IMR-90 (cell line): ENCODE measurements around the gene MYT1. TPM values are rescaled to one million over a fixed set of nuclear protein-coding genes. Genes with fewer than 3 reads are reported as not detected.

Source experiments
- ATAC-seq: fragments of 200-7000 bp; cut with Tn5 transposase; 2 replicates; pipeline ENCODE4 v1.9.1; 2020; ENCODE audit warnings: low read depth, mild to moderate bottlenecking, moderate library complexity
- BruUV-seq: library from RNA; stranded (reverse); fragments of 400-500 nt; replicated peaks from 2 replicates; lab custom pipeline; 2021; lab: Mats Ljungman, UMichigan
- CTCF ChIA-PET: fragments of 300-600 bp; formaldehyde crosslinking; extraction: SDS; loops from one replicate; lab custom pipeline; 2021; ENCODE audit warnings: antibody characterized with exemption; lab: Yijun Ruan, JAX
- POLR2A ChIA-PET: fragments of 300-600 bp; sonication (Branson Sonifier 250); formaldehyde crosslinking; loops from one replicate; lab custom pipeline; 2022; ENCODE audit warnings: antibody characterized with exemption; ENCODE audit not compliant: unreplicated experiment; lab: Charles Lee
- DNase-seq: peaks from one replicate; pipeline ENCODE4 v3.0.0; 2013
- H2AFZ ChIP-seq: replicated peaks from 2 replicates; pipeline ENCODE3; 2013; ENCODE audit warnings: low read length, mild to moderate bottlenecking; ENCODE audit not compliant: poor library complexity
- H2AK5ac ChIP-seq: 2 replicates; pipeline ENCODE4 v1.6.1; 2013; ENCODE audit warnings: low read depth, low read length, inconsistent platforms
- H2AK9ac ChIP-seq: replicated peaks from 2 replicates; pipeline ENCODE3; 2013; ENCODE audit warnings: mild to moderate bottlenecking, low read depth, low read length, moderate library complexity; ENCODE audit not compliant: poor library complexity
- H2BK120ac ChIP-seq: 2 replicates; pipeline ENCODE4 v1.6.1; 2013; ENCODE audit warnings: low read depth, low read length, inconsistent platforms
- H2BK15ac ChIP-seq: 3 replicates; pipeline ENCODE4 v1.6.1; 2013; ENCODE audit warnings: low read depth, low read length, inconsistent platforms
- H2BK20ac ChIP-seq: 2 replicates; pipeline ENCODE4 v1.6.1; 2013; ENCODE audit warnings: low read depth, mild to moderate bottlenecking, inconsistent platforms, low read length, moderate library complexity
- H2BK5ac ChIP-seq: 2 replicates; pipeline ENCODE4 v1.6.1; 2013; ENCODE audit warnings: mild to moderate bottlenecking, low read depth, low read length, inconsistent platforms; ENCODE audit not compliant: poor library complexity, severe bottlenecking
- H3K14ac ChIP-seq: replicated peaks from 2 replicates; pipeline ENCODE4 v1.6.1; 2013; ENCODE audit warnings: low read depth, low read length, inconsistent platforms
- H3K18ac ChIP-seq: 2 replicates; pipeline ENCODE4 v1.6.1; 2013; ENCODE audit warnings: low read depth, low read length, control low read depth
- H3K23ac ChIP-seq: 2 replicates; pipeline ENCODE4 v1.6.1; 2013; ENCODE audit warnings: low read depth, low read length, inconsistent platforms
- H3K27ac ChIP-seq: 2 replicates; pipeline ENCODE4 v1.5.1; 2013; ENCODE audit warnings: mild to moderate bottlenecking, control low read depth, low read length; ENCODE audit not compliant: insufficient read depth
- H3K27me3 ChIP-seq: 2 replicates; pipeline ENCODE4 v1.6.1; 2013; ENCODE audit warnings: low read length; ENCODE audit not compliant: control insufficient read depth, insufficient read depth
- H3K36me3 ChIP-seq: 2 replicates; pipeline ENCODE4 v1.6.1; 2013; ENCODE audit warnings: low read length, mixed read lengths; ENCODE audit not compliant: control insufficient read depth, insufficient read depth
- H3K4ac ChIP-seq: 2 replicates; pipeline ENCODE4 v1.6.1; 2013; ENCODE audit warnings: low read depth, low read length, inconsistent platforms
- H3K4me1 ChIP-seq: 2 replicates; pipeline ENCODE4 v1.6.1; 2013; ENCODE audit warnings: low read length, mixed read lengths; ENCODE audit not compliant: control insufficient read depth, insufficient read depth
- H3K4me2 ChIP-seq: 2 replicates; pipeline ENCODE4 v1.6.1; 2013; ENCODE audit warnings: low read depth, mild to moderate bottlenecking, control low read depth, low read length, moderate library complexity
- H3K4me3 ChIP-seq: 2 replicates; pipeline ENCODE4 v1.5.1; 2013; ENCODE audit warnings: low read depth, mild to moderate bottlenecking, control low read depth, low read length, moderate library complexity; ENCODE audit not compliant: insufficient read depth
- H3K56ac ChIP-seq: 2 replicates; pipeline ENCODE4 v1.6.1; 2013; ENCODE audit warnings: low read length, inconsistent platforms; ENCODE audit not compliant: insufficient read depth; ENCODE audit errors: extremely low read depth
- H3K79me1 ChIP-seq, 2 experiments: 2 replicates each; pipeline ENCODE4 v1.6.1; 2013; ENCODE audit warnings: low read length in 2 of 2, inconsistent platforms in 1 of 2, low read depth in 1 of 2
- H3K9ac ChIP-seq: 2 replicates; pipeline ENCODE4 v1.6.1; 2013; ENCODE audit warnings: low read depth, low read length, control low read depth
- H3K9me1 ChIP-seq: 2 replicates; pipeline ENCODE4 v1.6.1; 2013; ENCODE audit warnings: low read length, inconsistent platforms; ENCODE audit not compliant: insufficient read depth
- H3K9me3 ChIP-seq: 2 replicates; pipeline ENCODE4 v1.6.1; 2013; ENCODE audit warnings: low read length; ENCODE audit not compliant: control insufficient read depth, insufficient read depth
- H4K20me1 ChIP-seq: 2 replicates; pipeline ENCODE4 v1.6.1; 2013; ENCODE audit warnings: low read length, inconsistent platforms; ENCODE audit not compliant: insufficient read depth
- H4K5ac ChIP-seq: 2 replicates; pipeline ENCODE4 v1.6.1; 2013; ENCODE audit warnings: mild to moderate bottlenecking, low read depth, low read length, control low read depth
- H4K8ac ChIP-seq, 2 experiments: 2 replicates each; pipeline ENCODE4 v1.6.1; 2013; ENCODE audit warnings: low read depth in 2 of 2, low read length in 2 of 2, control low read depth in 1 of 2, inconsistent platforms in 1 of 2
- H4K91ac ChIP-seq: 2 replicates; pipeline ENCODE4 v1.6.1; 2013; ENCODE audit warnings: low read depth, low read length, inconsistent platforms; ENCODE audit not compliant: insufficient read depth
- CTCF ChIP-seq: conservative IDR thresholded peaks from 2 replicates; pipeline ENCODE4 v1.5.1; 2012; ENCODE audit warnings: mild to moderate bottlenecking, low read depth, low read length, improper control_type of control experiment
- WGBS, 2 experiments: methylation state at CpG; one replicate each; pipeline versions ENCODE4 v1.1.5 to v1.1.7; 2013; ENCODE audit warnings: missing lambda C conversion rate in 2 of 2; ENCODE audit not compliant: insufficient read length in 1 of 2; ENCODE audit errors: extremely low coverage in 2 of 2; 5-methylcytosine and 5-hydroxymethylcytosine counted together
- dilution Hi-C: fragments of 300-500 bp; cut with HindIII; formaldehyde crosslinking; loops from one replicate; pipeline ENCODE4 v1.14.3; 2018; ENCODE audit warnings: low sequenced_read_pairs; ENCODE audit not compliant: unreplicated experiment
- in situ Hi-C: fragments of 300-500 bp; cut with MboI; formaldehyde crosslinking; loops from 3 replicates; pipeline ENCODE4 v1.14.3; 2019; ENCODE audit warnings: low sequenced_read_pairs, inconsistent platforms, mixed read lengths
- intact Hi-C: fragments of 100-400 bp; cut with micrococcal nuclease; formaldehyde crosslinking; loops from 2 replicates; pipeline ENCODE4 v1.10.0; 2022
- polyA plus RNA-seq, 3 experiments: library from polyadenylated mRNA; depleted of rRNA; stranded (reverse); fragments of >200 nt; gene quantifications; 2 replicates each; pipeline ENCODE4 v1.2.3, GENCODE V29; 2012; ENCODE audit warnings: low replicate concordance in 1 of 3
- total RNA-seq: library from RNA; depleted of rRNA; stranded (reverse); fragments of >200 nt; gene quantifications from 2 replicates; pipeline ENCODE4 v1.2.3, GENCODE V29; 2012

Gene MYT1
- total and polyA plus RNA-seq, 2 of the 4 experiments (the other 2 are of a cell fraction) = not detected

- POLR2A ChIA-PET = no interaction called here
- H3K23ac ChIP-seq = no peak overlapping the region
- H4K91ac ChIP-seq = no peak overlapping the region
- H2BK120ac ChIP-seq = no peak overlapping the region
- peaks cover 4% of the 10 kb centered on the region; the same call in 1 of the 2 replicates for H3K9me1 ChIP-seq
- H2AFZ ChIP-seq = no peak overlapping the region
- ATAC-seq = no peak
- H3K4me3 ChIP-seq = no peak overlapping the region
- H3K56ac ChIP-seq = no peak overlapping the region
- H3K18ac ChIP-seq = no peak overlapping the region
- CTCF ChIA-PET = no interaction called here
- in situ Hi-C loops (no loop called here), dilution Hi-C loops (no loop called here), intact Hi-C loops (no loop called here)
- H4K8ac ChIP-seq = no peak overlapping the region
- no peaks in the 10 kb centered on the region for H3K79me1 ChIP-seq
- H2BK15ac ChIP-seq = no peak overlapping the region
- DNase-seq = no peak
- BruUV-seq = no TSS peak
- no peak overlapping the region for H4K5ac ChIP-seq
- no peak overlapping the region for H3K27ac ChIP-seq
- no peak overlapping the region for H3K9ac ChIP-seq
- TF ChIP-seq CTCF = no peak
- H3K14ac ChIP-seq = no peak overlapping the region
- no peak overlapping the region for H3K4me2 ChIP-seq
- no peaks in the 10 kb centered on the region for H3K9me3 ChIP-seq
- no peaks in the 10 kb centered on the region for H4K20me1 ChIP-seq
- no peak overlapping the region for H2AK5ac ChIP-seq
- H2AK9ac ChIP-seq = no peak overlapping the region
- WGBS, 2 experiments = 17% methylated on average over 1 of the region's 3 CpGs; no CpG with 5 or more reads in 1 of the 2 experiments
- peaks cover 56% of the 10 kb centered on the region for H3K27me3 ChIP-seq
- H2BK5ac ChIP-seq = no peak overlapping the region
- H3K36me3 ChIP-seq = no peaks in the 10 kb centered on the region
- peaks cover 7% of the 10 kb centered on the region; the same call in 1 of the 2 replicates for H3K4me1 ChIP-seq
- no peak overlapping the region for H2BK20ac ChIP-seq
- no peak overlapping the region for H3K4ac ChIP-seq
Observed at GRCh38 chr20:64216036-64216435, 51.8 kb downstream of the MYT1 start.
